CD4-positive, alpha-beta T cell (primary cell): ENCODE data around the gene ZYG11B. TPM values are rescaled to one million over a fixed set of nuclear protein-coding genes. Genes with fewer than 3 reads are reported as not detected.

Source experiments
- ATAC-seq: fragments of 200-7000 bp; cut with Tn5 transposase; one replicate; pipeline ENCODE4 v1.10.0; 2022; ENCODE audit warnings: mild to moderate bottlenecking; ENCODE audit not compliant: poor library complexity
- CTCF ChIA-PET: fragments of 350-600 bp; sonication (Branson Sonifier 250); formaldehyde crosslinking; loops from one replicate; lab custom pipeline; 2021; ENCODE audit warnings: antibody characterized with exemption, inconsistent platforms; lab: Charles Lee
- POLR2A ChIA-PET: fragments of 350-600 bp; sonication (Branson Sonifier 250); formaldehyde crosslinking; loops from one replicate; lab custom pipeline; 2021; ENCODE audit warnings: antibody characterized with exemption, inconsistent platforms; lab: Charles Lee
- DNase-seq, 14 experiments: peaks; one replicate each; pipeline ENCODE4 v3.0.0-alpha.2; 2013 to 2020; ENCODE audit warnings: mixed read lengths in 2 of 14
- H3K27ac ChIP-seq, 2 donors: one replicate each; pipeline versions ENCODE4 v1.5.1 to v1.7.0; 2013; ENCODE audit warnings: low read length in 2 of 2, low read depth in 1 of 2, mild to moderate bottlenecking in 1 of 2
- H3K27me3 ChIP-seq, 2 experiments: 1 replicate in 1 of 2; 2 replicates in 1 of 2; pipeline versions ENCODE4 v1.6.1 to v1.7.0; 2013; ENCODE audit warnings: low read length in 2 of 2, control low read depth in 1 of 2, mild to moderate bottlenecking in 1 of 2, moderate library complexity in 1 of 2; ENCODE audit not compliant: insufficient read depth in 2 of 2, control insufficient read depth in 1 of 2
- H3K36me3 ChIP-seq: one replicate; pipeline ENCODE4 v1.6.1; 2013; ENCODE audit warnings: low read length, control low read depth; ENCODE audit not compliant: insufficient read depth
- H3K4me1 ChIP-seq: one replicate; pipeline ENCODE4 v1.6.1; 2013; ENCODE audit warnings: low read length, control low read depth; ENCODE audit not compliant: insufficient read depth
- H3K4me3 ChIP-seq: one replicate; pipeline ENCODE4 v1.5.1; 2013; ENCODE audit warnings: mild to moderate bottlenecking, low read length, moderate library complexity
- H3K9me3 ChIP-seq, 2 experiments: 1 replicate in 1 of 2; 2 replicates in 1 of 2; pipeline versions ENCODE4 v1.6.1 to v1.7.0; 2013; ENCODE audit warnings: low read length in 2 of 2, mild to moderate bottlenecking in 2 of 2, control low read depth in 1 of 2, moderate library complexity in 1 of 2; ENCODE audit not compliant: control insufficient read depth in 1 of 2, insufficient read depth in 1 of 2
- H3K27ac Mint-ChIP-seq: one replicate; pipeline ENCODE4 v1.8.0; 2020; ENCODE audit warnings: mixed read lengths
- H3K27me3 Mint-ChIP-seq: one replicate; pipeline ENCODE4 v1.8.0; 2021; ENCODE audit warnings: mixed read lengths
- H3K36me3 Mint-ChIP-seq: one replicate; pipeline ENCODE4 v1.8.0; 2021; ENCODE audit warnings: low read depth, mixed read lengths
- H3K4me1 Mint-ChIP-seq: one replicate; pipeline ENCODE4 v1.8.0; 2021; ENCODE audit warnings: low read depth, mixed read lengths
- H3K4me3 Mint-ChIP-seq: one replicate; pipeline ENCODE4 v1.8.0; 2020; ENCODE audit warnings: mild to moderate bottlenecking, mixed read lengths
- H3K9me3 Mint-ChIP-seq: one replicate; pipeline ENCODE4 v1.8.0; 2020; ENCODE audit warnings: mixed read lengths
- CTCF ChIP-seq: fragments of 200-600 bp; IDR thresholded peaks from one replicate; pipeline ENCODE4 v1.8.0; 2022; ENCODE audit warnings: antibody characterized with exemption, mild to moderate bottlenecking
- intact Hi-C, 2 experiments: fragments of 100-400 bp; cut with DNase I in 1 of 2; cut with micrococcal nuclease in 1 of 2; formaldehyde crosslinking; loops; one replicate each; pipeline versions ENCODE4 v1.15.1 to v1.9.0; 2023 to 2025; cut with DNase I, micrococcal nuclease
- total RNA-seq, 174 experiments: library from RNA in 2 of 174; stranded (reverse) in 2 of 174; gene quantifications; one replicate each; pipeline ENCODE4 v1.2.3 and lab custom pipeline; 2021 to 2026

Gene ZYG11B
- total RNA-seq, 2 experiments from 2014 or later, result 14.1 to 16.1 TPM

GRCh38 chr1:52738148-52738547 is 11.9 kb downstream of the ZYG11B start:
- intact Hi-C loops, result no loop called here
- Mint-ChIP-seq H3K9me3 (no peaks in the 10 kb centered on the region), H3K27me3 (no peaks in the 10 kb centered on the region), H3K4me3 (no peak overlapping the region), H3K27ac (no peak overlapping the region), H3K4me1 (peaks cover 42% of the 10 kb centered on the region), H3K36me3 (peaks cover 3% of the 10 kb centered on the region)
- Histone ChIP-seq H3K27ac (no peak overlapping the region), H3K9me3 (peaks cover 0 to 5% of the 10 kb centered on the region in 2 experiments), H3K36me3 (no peaks in the 10 kb centered on the region), H3K4me3 (no peak overlapping the region), H3K27me3 (no peaks in the 10 kb centered on the region), H3K4me1 (peaks cover 2% of the 10 kb centered on the region)
- DNase-seq, result no peak
- no peak for ATAC-seq
- CTCF ChIA-PET, result no interaction called here
- POLR2A ChIA-PET, result interaction anchor here (3.3 kb wide), 1 partner anchor 11 kb away, joined by 15 read pairs; the partner anchor contains the start of gene ZYG11B
- TF ChIP-seq CTCF, result no peak

GRCh38 chr1:52738893-52739292 is 12.6 kb downstream of the ZYG11B start:
- Mint-ChIP-seq H3K36me3 (peaks cover 3% of the 10 kb centered on the region), H3K9me3 (no peaks in the 10 kb centered on the region), H3K4me1 (peaks cover 42% of the 10 kb centered on the region), H3K4me3 (no peak overlapping the region), H3K27ac (no peak overlapping the region), H3K27me3 (no peaks in the 10 kb centered on the region)
- ATAC-seq, result no peak
- H3K9me3 ChIP-seq, result peaks cover 0 to 5% of the 10 kb centered on the region in 2 experiments
- no peaks in the 10 kb centered on the region for H3K27me3 ChIP-seq
- CTCF ChIA-PET, result no interaction called here
- H3K27ac ChIP-seq, result no peak overlapping the region
- peaks cover 2% of the 10 kb centered on the region for H3K4me1 ChIP-seq
- no peak overlapping the region for H3K4me3 ChIP-seq
- no peaks in the 10 kb centered on the region for H3K36me3 ChIP-seq
- intact Hi-C loops, result no loop called here
- POLR2A ChIA-PET, result interaction anchor here (3.3 kb wide), 1 partner anchor 12 kb away, joined by 15 read pairs; the partner anchor contains the start of gene ZYG11B
- no peak for DNase-seq
- TF ChIP-seq CTCF, result no peak

GRCh38 chr1:52739699-52740467 is 13.6 kb downstream of the ZYG11B start:
- DNase-seq (no peak), ATAC-seq (no peak)
- no peak for TF ChIP-seq CTCF
- Mint-ChIP-seq H3K4me3 (no peak overlapping the region), H3K36me3 (peaks cover 3% of the 10 kb centered on the region), H3K9me3 (no peaks in the 10 kb centered on the region), H3K27me3 (no peaks in the 10 kb centered on the region), H3K27ac (no peak overlapping the region), H3K4me1 (peaks cover 43% of the 10 kb centered on the region)
- H3K36me3 ChIP-seq, result no peaks in the 10 kb centered on the region
- H3K4me1 ChIP-seq, result peaks cover 2% of the 10 kb centered on the region
- no peak overlapping the region for H3K4me3 ChIP-seq
- no peaks in the 10 kb centered on the region for H3K27me3 ChIP-seq
- intact Hi-C loops, result no loop called here
- no peak overlapping the region for H3K27ac ChIP-seq
- peaks cover 0 to 5% of the 10 kb centered on the region in 2 experiments for H3K9me3 ChIP-seq
- ChIA-PET CTCF (interaction anchor here (0.6 to 1.3 kb wide), 3 partner anchors 11 to 45 kb away, joined by 3 to 5 read pairs (median 3); no protein-coding TSS in a partner anchor), POLR2A (interaction anchor here (1.0 to 3.3 kb wide), 2 partner anchors 13 to 37 kb away, joined by 4 to 15 read pairs; partner anchors contain the start of gene ZYG11B)
